Adipose tissue (tissue), 3 donors: ENCODE data around the gene FOLR3. TPM values are rescaled to one million over a fixed set of nuclear protein-coding genes. Genes with fewer than 3 reads are reported as not detected.
"Not testable (repeated sequence)": the region's sequence is repeated elsewhere in the genome, so short reads cannot be mapped to it uniquely, and the experiment has no call there.

Experiments
- H3K27ac ChIP-seq: one replicate; pipeline ENCODE4 v1.5.1; 2013; ENCODE audit warnings: low read depth, low read length
- WGBS, 3 donors: extraction: QIAGEN DNeasy Blood & Tissue Kit; methylation state at CpG; one replicate each; pipeline ENCODE4 v1.1.7; 2013; 5-methylcytosine and 5-hydroxymethylcytosine counted together
- polyA plus RNA-seq, 3 donors: library from polyadenylated mRNA; stranded (reverse); fragments of 200-250 nt; gene quantifications; one replicate each; pipeline ENCODE4 v1.2.3, GENCODE V29; 2013
- donor health status: healthy with polysubstance abuse.
- donor health status: Bipolar disorder and iron deficiency.
- donor health status: healthy.

The FOLR3 gene
- polyA plus RNA-seq, 3 donors, result 0.16 to 3.8 (median 3.2) TPM

GRCh38 chr11:72150882-72151281 is 15.4 kb downstream of the FOLR3 start:
- WGBS, 3 donors, result 70 to 80% (median 71%) methylated on average over 4 of the region's 4 CpGs

GRCh38 chr11:72153874-72154273 is 18.3 kb downstream of the FOLR3 start:
- not testable (repeated sequence) for H3K27ac ChIP-seq
- 80 to 90% (median 90%) methylated on average over 6 of the region's 6 CpGs for WGBS, 3 donors

More at GRCh38 chr11:72150882-72151281, 15.4 kb downstream of the FOLR3 start:
- H3K27ac ChIP-seq, result no peak overlapping the region

GRCh38 chr11:72154816-72155215 is 19.3 kb downstream of the FOLR3 start:
- 88 to 91% (median 89%) methylated on average over 3 of the region's 3 CpGs for WGBS, 3 donors

GRCh38 chr11:72155751-72156150 is 20.2 kb downstream of the FOLR3 start:
- WGBS, 3 donors, result 83 to 90% (median 86%) methylated on average over 4 of the region's 4 CpGs
- H3K27ac ChIP-seq, result no peak overlapping the region

More at GRCh38 chr11:72154816-72155215, 19.3 kb downstream of the FOLR3 start:
- no peak overlapping the region for H3K27ac ChIP-seq

GRCh38 chr11:72157131-72157530 is 21.6 kb downstream of the FOLR3 start:
- H3K27ac ChIP-seq, result no peak overlapping the region
- WGBS, 3 donors, result 69 to 88% (median 79%) methylated on average over 4 of the region's 4 CpGs

GRCh38 chr11:72160319-72160718 is 24.8 kb downstream of the FOLR3 start:
- 71 to 81% (median 81%) methylated on average over 2 of the region's 2 CpGs for WGBS, 3 donors
- no peak overlapping the region for H3K27ac ChIP-seq

- no peak overlapping the region for H3K27ac ChIP-seq
- 78 to 87% (median 82%) methylated on average over 16 of the region's 16 CpGs for whole genome bisulfite sequencing, 3 donors
Measured at GRCh38 chr11:72162891-72163492, 27.5 kb downstream of the FOLR3 start.

GRCh38 chr11:72164187-72164586 is 28.7 kb downstream of the FOLR3 start:
- 79 to 100% (median 97%) methylated on average over 2 of the region's 3 CpGs for WGBS, 3 donors
- H3K27ac ChIP-seq, result not testable (repeated sequence)

GRCh38 chr11:72169046-72169555 is 33.6 kb downstream of the FOLR3 start:
- H3K27ac ChIP-seq, result not testable (repeated sequence)
- 90 to 99% (median 98%) methylated on average over 5 of the region's 5 CpGs for WGBS, 3 donors

GRCh38 chr11:72169754-72170153 is 34.2 kb downstream of the FOLR3 start:
- not testable (repeated sequence) for H3K27ac ChIP-seq
- 81 to 93% (median 86%) methylated on average over 3 of the region's 3 CpGs for WGBS, 3 donors

- 56 to 70% (median 61%) methylated on average over 4 of the region's 4 CpGs for WGBS, 3 donors
- H3K27ac ChIP-seq, result not testable (repeated sequence)
Measured at GRCh38 chr11:72172043-72172442, 36.5 kb downstream of the FOLR3 start.

GRCh38 chr11:72173291-72173690 is 37.8 kb downstream of the FOLR3 start:
- H3K27ac ChIP-seq, result no peak overlapping the region
- 69 to 95% (median 95%) methylated on average over 3 of the region's 3 CpGs for WGBS, 3 donors

GRCh38 chr11:72174302-72175070 is 39.0 kb downstream of the FOLR3 start:
- 76 to 83% (median 78%) methylated on average over 8 of the region's 8 CpGs for WGBS, 3 donors
- H3K27ac ChIP-seq, result no peak overlapping the region

GRCh38 chr11:72177656-72178055 is 42.1 kb downstream of the FOLR3 start:
- 75 to 88% (median 86%) methylated on average over 6 of the region's 6 CpGs for whole genome bisulfite sequencing, 3 donors
- H3K27ac ChIP-seq, result no peak overlapping the region

- WGBS, 3 donors, result 72 to 88% (median 81%) methylated on average over 7 of the region's 7 CpGs
- H3K27ac ChIP-seq, result no peak overlapping the region
Measured at GRCh38 chr11:72179049-72179803, 43.7 kb downstream of the FOLR3 start.

GRCh38 chr11:72179804-72180396 is 44.4 kb downstream of the FOLR3 start:
- H3K27ac ChIP-seq, result no peak overlapping the region
- 72 to 79% (median 78%) methylated on average over 4 of the region's 4 CpGs for WGBS, 3 donors

- H3K27ac ChIP-seq, result not testable (repeated sequence)
- 50 to 66% (median 63%) methylated on average over 7 of the region's 7 CpGs for WGBS, 3 donors
Measured at GRCh38 chr11:72180892-72181552, 45.5 kb downstream of the FOLR3 start.

GRCh38 chr11:72181553-72181958 is 46.0 kb downstream of the FOLR3 start:
- H3K27ac ChIP-seq, result not testable (repeated sequence)
- WGBS, 3 donors, result 73 to 83% (median 83%) methylated on average over 3 of the region's 3 CpGs
